Globus pallidus (tissue), 1 donor: ENCODE data around the gene CNR2.
A peak's percentile ranks its signal among the peaks of the same experiment; 100 is the strongest.
"Not testable (repeated sequence)": the region's sequence is repeated elsewhere in the genome, so short reads cannot be mapped to it uniquely, and the experiment has no call there.

ENCODE experiments used
- DNase-seq: peaks from one replicate; pipeline ENCODE4 v3.0.0-alpha.2; 2015; ENCODE audit warnings: low spot score

Gene CNR2

DNA sequence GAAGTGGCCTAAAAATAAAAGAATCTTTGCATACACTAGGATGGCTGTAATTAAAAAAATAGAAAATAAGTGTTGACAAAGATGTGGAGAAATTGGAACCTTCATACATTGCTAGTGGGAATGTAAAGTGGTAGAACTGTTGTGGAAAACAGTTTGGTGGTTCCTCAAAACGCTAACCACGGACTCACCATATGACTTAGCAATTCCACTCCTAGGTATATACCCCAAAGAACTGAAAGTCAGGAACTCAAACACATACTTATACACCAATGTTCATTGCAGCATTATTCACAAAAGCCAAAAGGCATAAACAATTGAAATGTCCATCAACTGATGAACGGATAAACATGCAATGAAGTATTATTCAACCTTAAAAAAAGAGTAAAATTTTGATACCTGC is 77.1 kb downstream of the CNR2 start:
- no peak for DNase-seq

DNA sequence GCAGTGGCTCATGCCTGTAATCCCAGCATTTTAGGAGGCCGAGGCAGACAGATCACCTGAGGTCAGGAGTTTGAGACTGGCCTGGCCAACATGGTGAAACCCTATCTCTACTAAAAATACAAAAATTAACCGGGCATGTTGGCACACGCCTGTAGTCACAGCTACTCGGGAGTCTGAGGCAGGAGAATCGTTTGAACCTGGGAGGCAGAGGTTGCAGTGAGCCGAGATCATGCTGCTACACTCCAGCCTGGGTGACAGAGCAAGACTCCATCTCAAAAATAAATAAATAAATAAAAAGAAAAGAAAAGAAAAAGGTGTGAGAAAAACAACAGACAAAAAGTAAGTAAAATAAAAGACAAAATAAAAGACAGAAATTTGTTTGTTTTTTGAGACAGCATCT is 79.0 kb downstream of the CNR2 start:
- not testable (repeated sequence) for DNase-seq

DNA sequence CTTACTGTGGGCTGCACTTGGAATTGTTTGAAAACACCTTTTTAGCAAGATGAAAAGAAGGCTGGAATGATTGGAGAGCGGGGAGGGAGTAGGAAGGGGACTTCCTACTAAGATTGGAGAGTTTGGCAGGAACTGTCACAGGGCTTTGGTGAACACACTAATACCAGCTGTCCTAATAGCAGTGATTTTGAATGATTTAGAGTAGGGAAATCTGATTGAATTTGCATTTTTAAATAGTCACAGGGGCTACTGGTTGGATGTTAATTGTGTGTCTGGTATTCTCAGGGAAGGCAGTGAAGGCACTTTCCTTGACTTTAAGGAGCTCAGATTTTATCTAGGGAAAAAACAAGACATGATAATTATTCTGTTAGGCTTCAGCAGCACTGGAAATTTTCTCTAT is 85.4 kb downstream of the CNR2 start:
- no peak for DNase-seq

DNA sequence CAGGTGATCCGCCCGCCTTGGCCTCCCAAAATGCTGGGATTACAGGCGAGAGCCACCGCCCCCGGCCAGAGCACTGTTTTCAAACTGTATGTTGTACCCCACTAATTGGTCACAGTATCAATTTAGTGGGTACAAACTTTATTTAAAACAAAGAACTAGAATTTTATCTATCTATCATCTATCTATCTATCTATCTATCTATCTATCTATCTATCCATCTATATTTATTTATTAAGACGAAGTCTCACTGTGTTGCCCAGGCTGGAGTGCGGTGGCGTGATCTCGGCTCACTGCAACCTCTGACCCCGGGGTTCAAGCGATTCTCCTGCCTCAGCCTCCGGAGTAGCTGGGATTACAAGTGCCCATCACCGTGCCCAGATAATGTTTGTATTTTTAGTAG is 86.6 kb downstream of the CNR2 start:
- not testable (repeated sequence) for DNase-seq

DNA sequence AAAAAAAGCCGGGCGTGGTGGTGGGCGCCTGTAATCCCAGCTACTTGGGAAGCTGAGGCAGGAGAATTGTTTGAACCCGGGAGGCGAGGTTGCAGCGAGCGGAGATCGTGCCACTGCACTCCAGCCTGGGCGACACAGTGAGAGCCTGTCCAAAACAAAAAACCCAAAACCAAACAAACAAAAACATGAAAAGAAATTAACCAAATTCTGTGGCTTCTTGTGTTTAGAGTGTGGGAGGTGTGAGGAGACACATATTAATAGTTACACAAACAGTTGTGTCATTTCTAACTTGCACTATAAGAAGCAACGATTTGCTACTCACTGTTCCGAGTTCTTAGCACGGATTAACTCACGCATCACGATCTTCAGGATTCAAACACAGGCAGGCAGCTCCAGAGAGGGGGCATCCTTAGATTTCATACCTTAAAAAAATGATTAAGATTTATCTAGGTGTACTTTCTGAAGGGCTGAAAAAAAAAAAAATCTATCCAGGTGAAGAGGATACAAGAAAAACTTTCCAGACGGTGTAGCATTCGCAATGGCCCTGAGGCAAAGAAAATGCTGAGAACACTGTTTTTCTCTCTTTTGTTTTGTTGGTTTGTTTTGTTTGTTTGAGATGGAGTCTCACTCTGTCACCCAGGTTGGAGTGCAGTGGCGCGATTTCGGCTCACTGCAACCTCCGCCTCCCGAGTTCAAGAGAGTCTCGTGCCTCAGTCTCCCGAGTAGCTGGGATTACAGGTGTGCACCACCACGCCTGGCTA is 87.2 kb downstream of the CNR2 start:
- DNase-seq, result no peak

DNA sequence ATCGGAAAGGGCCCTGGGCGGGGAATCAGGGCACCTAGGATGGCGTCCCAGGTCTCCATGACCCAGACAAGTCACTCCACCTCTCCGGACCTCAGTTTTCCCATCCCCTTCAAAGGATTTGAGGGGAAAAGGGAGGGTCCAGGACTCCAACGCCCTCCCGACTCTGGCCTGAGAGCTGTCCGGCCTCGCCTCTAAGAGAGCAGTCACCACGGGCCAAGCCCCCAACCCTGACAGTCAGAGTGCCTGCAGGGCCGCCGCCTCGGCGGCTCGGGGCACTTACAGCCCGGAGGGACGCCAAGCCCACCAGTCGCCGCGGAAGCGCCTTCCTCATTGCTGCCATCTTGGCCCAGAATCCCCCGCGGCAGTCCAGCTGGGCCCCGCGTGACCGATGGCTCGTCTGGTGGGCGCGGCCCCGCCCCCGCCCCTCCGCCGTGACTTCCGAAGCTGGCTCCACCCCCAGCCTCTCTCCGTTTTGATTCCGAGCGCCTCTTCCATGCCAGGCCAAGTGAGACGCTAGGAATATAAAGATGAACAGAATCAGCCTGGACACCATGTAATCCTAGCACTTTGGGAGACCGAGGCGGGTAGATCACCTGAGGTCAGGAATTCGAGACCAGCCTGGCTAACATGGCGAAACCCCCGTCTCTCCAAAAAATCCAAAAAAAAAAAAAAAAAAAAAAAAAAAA is 87.9 kb downstream of the CNR2 start, which contains the start of gene HMGCL:
Gene HMGCL (minus strand): TSS at position 354 of the 686 bp plus-strand sequence. CDS start 14 bp downstream, at position 340.
- DNase-seq, result peak; percentile 88

DNA sequence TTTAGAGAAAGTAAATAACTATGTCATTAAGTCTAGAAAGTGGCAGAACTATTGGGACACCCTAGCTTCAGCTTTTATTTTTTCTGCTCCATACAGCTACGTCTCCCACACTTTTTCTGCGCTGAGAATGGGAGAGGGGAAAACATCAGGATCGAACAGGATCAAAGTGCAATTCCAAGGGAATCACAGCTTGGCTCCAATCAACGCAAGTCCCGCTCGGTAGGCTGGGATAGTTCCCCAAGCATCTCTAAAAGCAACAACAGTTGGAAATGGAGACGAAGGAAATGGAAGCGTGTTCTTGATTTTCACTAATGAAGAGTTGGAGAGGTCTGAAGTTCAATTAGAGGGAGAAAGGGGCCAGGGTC is 88.5 kb downstream of the CNR2 start:
- DNase-seq, result no peak

DNA sequence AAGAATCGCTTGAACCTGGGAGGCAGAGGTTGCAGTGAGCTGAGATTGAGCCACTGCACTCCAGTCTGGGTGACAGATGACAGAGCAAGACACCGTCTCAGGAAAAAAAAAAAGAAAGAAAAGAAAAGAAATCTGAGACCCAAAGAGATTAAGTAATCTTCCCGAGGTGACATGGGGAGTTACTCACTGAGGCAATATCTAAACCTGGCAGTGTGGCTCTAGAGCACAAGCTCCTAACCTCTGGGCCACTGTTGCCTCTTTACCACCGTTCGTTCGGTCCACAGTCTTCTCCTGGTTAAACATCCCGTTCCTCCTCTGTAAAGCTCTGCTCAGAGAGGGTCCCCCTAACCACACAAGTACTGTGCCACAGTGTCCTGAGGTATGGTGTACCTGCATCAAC is 89.4 kb downstream of the CNR2 start:
- no peak for DNase-seq
